GM18502 (cell line): Measurements from ENCODE around the gene ALAS2.
"Not testable (repeated sequence)": the region's sequence is repeated elsewhere in the genome, so short reads cannot be mapped to it uniquely, and the experiment has no call there.

Source experiments
- ATAC-seq: cut with Tn5 transposase; IDR thresholded peaks from one replicate; pipeline ENCODE4 v1.9.1; 2021; ENCODE audit warnings: mild to moderate bottlenecking; ENCODE audit not compliant: unreplicated experiment, poor library complexity

The ALAS2 gene

GRCh38 chrX:55006827-55007621 is 23.8 kb downstream of the ALAS2 start:
- no peak for ATAC-seq

DNA sequence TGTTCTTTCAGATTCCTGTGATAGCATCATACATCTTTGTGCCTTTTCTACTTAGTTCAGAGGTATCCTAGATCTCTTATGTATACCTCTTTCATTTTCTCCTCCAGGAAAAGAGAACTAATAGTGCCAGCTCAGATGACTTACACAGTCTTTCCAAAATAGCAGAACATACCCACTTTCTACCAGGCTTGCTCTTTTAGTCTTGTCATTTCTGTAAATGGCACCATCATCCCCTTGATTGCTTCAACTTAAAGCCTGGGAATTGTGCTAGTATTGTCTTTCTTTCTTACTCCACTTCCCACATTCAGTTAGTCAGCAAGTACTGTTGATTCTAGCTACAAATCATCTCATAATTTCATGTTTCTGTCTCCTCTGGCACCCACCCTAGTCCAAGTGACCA is 25.5 kb downstream of the ALAS2 start:
- no peak for ATAC-seq

GRCh38 chrX:55004231-55004630 is 26.5 kb downstream of the ALAS2 start:
- ATAC-seq = no peak

DNA sequence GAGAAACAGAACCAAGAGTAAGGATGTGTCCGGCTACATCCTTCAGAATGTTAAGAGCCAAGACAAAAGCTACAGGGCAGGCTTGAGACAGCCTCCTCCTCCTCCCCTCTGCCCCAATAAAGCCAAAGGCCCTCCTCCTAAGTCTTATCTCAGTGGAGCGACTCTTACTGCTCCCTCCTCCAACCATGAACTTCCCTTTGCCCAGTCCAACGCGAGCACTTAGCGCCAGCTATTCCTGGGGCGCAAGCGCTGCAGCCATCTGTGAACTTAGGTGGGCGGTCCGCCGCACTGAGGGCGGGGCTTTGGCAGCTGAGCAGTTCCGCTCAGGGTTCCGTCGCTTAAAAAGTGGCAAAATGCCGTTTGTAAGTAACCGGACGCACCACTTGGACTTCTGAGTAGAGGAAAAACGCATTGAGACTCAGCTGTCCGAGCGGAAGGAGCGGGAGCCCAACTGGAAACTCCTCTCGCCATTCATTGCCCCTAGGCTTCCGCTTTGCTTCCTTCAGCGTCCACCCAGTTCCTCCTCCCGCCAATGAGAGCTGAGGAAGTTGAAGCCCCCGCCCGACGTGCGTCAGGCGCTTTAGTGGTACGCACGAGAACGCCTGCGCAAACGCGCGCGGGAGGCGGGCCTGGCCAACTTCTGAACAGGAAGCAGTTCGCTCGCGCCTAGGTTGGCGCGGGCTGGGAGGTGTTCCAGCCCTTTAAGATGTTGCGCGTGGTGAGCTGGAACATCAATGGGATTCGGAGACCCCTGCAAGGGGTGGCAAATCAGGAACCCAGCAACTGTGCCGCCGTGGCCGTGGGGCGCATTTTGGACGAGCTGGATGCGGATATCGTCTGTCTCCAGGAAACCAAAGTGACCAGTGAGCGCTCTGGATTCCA is 30.8 kb downstream of the ALAS2 start, which contains the start of gene APEX2:
APEX2 (plus strand) TSS at position 647 of the 882 bp plus-strand sequence; CDS start at position 707, 60 bp downstream.
- ATAC-seq = peak; percentile 92

DNA sequence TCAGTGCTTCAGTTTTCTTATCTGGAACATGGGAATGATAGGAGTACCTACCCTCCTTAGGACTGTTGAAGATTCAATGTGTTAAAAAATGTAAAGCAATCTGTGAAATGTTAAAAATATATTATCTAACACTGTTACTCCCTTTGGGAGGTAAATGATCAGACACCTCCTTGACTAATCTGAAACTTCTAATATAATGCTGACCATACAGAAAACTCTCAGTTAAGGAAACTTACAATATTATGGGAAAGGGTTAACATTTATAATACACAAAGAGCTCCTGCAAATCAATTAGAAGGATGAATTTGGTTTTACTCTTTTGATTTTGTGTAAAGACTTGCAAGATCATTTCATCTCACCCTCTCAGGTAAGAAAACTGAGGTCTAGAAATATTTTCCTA is 35.2 kb downstream of the ALAS2 start:
- ATAC-seq = no peak

GRCh38 chrX:54994668-54995351 is 36.0 kb downstream of the ALAS2 start:
- no peak for ATAC-seq

- no peak for ATAC-seq
Measured at GRCh38 chrX:54994099-54994498, 36.7 kb downstream of the ALAS2 start, which contains the start of gene PFKFB1. Gene PFKFB1 (minus strand): TSS chrX:54994188. CDS start chrX:54994007, 181 bp downstream.

DNA sequence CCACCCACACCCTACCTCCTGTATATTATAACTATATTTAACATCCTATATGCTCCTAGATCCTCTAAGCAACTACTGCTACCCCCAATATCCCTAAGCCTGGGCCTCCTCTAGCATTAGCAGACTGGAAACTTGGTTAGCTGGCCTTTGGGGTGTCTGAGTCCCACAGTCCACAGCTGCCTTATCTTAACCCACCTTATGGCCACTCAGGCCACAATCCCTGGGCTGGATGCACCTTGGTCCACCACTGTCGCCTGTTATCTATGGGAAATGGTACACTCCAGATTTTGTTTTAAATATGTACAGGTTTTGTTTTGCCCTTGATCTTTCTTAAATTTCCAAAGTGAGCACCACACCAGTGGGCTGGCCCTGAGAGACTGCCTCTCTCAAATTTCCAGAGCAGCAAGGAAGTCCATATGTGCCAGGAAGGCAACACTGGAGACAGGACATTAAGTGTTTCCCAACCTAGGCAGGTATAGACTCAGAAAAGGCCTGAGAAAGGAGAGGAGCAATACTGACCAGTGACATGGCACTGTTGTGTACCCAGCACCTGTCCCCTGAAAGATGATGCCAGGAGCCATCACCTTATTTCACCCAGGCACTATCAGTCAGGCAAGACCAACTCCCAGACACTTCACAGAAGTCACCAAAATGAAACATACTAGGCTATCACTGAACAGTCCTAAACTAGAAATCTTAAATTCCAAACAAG is 37.7 kb downstream of the ALAS2 start:
- ATAC-seq = no peak

GRCh38 chrX:54991706-54992105 is 39.1 kb downstream of the ALAS2 start:
- no peak for ATAC-seq

GRCh38 chrX:54983306-54983705 is 47.5 kb downstream of the ALAS2 start:
- not testable (repeated sequence) for ATAC-seq

DNA sequence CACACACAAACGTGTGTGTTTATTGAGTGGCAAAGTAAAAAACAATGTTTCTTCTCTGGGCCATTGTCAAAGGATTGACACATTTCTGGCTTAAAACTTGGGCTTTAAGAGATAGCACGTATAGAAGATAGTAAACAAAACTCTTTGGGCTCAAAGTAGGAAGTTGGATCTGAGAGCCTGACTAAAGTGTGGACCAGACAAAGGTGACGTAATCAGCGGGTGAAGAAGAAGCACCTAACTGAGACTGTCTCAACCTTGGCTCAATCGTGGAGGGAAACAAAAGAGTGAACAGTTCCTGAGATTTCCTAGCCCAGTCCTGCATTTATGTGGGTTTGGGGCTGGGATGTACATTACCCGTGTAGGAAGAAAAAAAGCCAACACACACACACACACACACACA is 50.4 kb downstream of the ALAS2 start:
- ATAC-seq = no peak

GRCh38 chrX:54979432-54979831 is 51.3 kb downstream of the ALAS2 start:
- ATAC-seq = no peak

DNA sequence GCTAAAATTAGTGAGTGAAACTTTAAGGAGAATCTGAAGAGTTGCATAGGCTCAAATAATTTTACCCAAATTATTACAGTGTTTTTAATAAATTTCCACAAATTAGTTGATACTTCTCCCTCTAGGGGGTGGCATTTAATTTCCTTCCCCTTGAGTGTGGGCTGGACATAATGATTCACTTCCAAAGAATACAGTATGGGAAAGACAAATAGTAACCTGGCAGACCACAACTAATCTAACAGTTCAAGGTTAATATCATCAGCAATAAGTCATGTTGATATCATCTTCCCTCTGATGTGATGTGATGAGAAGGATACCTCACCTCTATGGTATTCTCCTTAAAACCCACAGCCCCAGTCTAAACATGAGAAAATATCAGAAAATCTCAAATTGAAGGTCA is 52.3 kb downstream of the ALAS2 start:
- no peak for ATAC-seq

GRCh38 chrX:54977387-54977786 is 53.4 kb downstream of the ALAS2 start:
- no peak for ATAC-seq

DNA sequence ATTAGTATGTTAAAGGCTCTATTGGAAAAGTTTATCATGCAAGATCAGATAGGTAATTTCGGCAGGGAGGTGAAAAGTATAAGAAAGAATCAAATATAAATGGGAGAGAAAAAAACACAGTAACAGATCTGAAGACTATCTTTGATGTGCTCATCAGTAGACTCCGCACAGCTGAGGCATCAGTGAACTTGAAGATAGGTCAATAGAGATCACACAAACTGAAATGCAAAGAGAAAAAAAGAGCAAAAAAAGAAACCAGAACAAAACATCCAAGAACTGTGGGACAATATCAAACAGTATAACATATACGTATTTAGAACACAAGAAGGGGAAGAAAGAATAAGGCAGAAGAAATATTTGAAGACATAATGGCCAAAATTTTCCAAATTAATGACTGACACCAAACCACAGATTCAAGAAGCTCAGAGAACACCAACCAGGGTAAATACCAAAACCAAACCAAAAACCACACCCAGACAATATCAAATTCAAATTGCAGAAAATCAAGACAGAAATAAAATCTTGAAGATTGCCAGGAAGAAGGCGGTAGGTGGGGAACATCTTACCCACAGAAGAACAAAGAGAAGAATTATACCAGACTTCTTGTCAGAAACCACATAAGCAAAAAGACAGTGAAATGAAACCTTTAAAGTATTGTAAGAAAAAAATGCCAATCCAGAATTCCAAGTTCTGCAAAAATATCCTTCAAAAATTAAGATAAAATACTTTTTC is 65.8 kb downstream of the ALAS2 start:
- no peak for ATAC-seq

DNA sequence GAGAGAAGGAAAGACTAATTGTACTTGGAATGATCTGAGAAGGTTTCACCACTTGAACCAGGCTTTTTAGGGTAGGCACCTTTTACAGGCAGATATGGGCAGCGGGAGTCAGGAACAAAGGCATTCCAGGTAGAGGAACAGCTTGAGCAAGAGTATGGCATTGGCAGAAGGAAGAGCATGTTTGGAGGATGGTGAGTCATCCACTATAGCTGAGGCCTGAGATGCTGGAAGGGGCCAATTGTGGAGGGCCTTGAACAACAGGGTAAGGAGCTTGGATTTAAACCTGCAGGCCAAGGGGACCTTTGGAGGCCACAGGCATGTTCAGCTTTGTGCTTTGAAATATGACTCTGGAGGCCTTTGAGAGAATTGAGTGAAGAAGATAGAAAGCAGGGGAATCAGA is 69.0 kb downstream of the ALAS2 start:
- ATAC-seq = no peak
